Renal cortex interstitium (tissue), 11 donors: ENCODE data around the gene CD82. TPM values are rescaled to one million over a fixed set of nuclear protein-coding genes. Genes with fewer than 3 reads are reported as not detected.
"Not testable (repeated sequence)": the region's sequence is repeated elsewhere in the genome, so short reads cannot be mapped to it uniquely, and the experiment has no call there.

ENCODE experiments used
- DNase-seq, 11 donors: peaks; one replicate each; pipeline ENCODE4 v3.0.0-alpha.2; 2013; ENCODE audit warnings: low read depth in 9 of 11, low spot score in 4 of 11; ENCODE audit errors: extremely low read depth in 1 of 11
- polyA plus RNA-seq, 3 donors: library from polyadenylated mRNA; unstranded; fragments of 120-200 nt; gene quantifications; one replicate each; pipeline ENCODE4 v1.2.1, GENCODE V29; 2013; ENCODE audit not compliant: insufficient read length in 3 of 3

Gene CD82
- polyA plus RNA-seq, 3 donors = 7.8 to 15.0 (median 13.8) TPM

GRCh38 chr11:44551456-44552139 is 13.9 kb upstream of the CD82 start:
- no peak for DNase-seq

GRCh38 chr11:44555031-44555800 is 10.2 kb upstream of the CD82 start:
- DNase-seq = no peak

GRCh38 chr11:44556735-44557409 is 8.6 kb upstream of the CD82 start:
- DNase-seq = peak in 6 of 11 donors; percentile 31 to 56 (median 48)

- DNase-seq = no peak
Observed at GRCh38 chr11:44557464-44557863, 8.0 kb upstream of the CD82 start.

GRCh38 chr11:44559207-44559939 is 6.1 kb upstream of the CD82 start:
- no peak for DNase-seq

- DNase-seq = not testable (repeated sequence)
Observed at GRCh38 chr11:44559940-44560300, 5.5 kb upstream of the CD82 start.

GRCh38 chr11:44561275-44561805 is 4.1 kb upstream of the CD82 start:
- DNase-seq = no peak

- DNase-seq = no peak
Observed at GRCh38 chr11:44561964-44562734, 3.3 kb upstream of the CD82 start.

- peak in 1 of 11 donors; percentile 21 for DNase-seq
Observed at GRCh38 chr11:44562845-44563460, 2.5 kb upstream of the CD82 start.

GRCh38 chr11:44563711-44564110 is 1.8 kb upstream of the CD82 start:
- no peak for DNase-seq

- DNase-seq = no peak
Observed at GRCh38 chr11:44564166-44564565, 1.3 kb upstream of the CD82 start.

GRCh38 chr11:44564670-44565210 is 723 bp upstream of the CD82 start:
- peak in 1 of 11 donors; percentile 39 for DNase-seq

GRCh38 chr11:44565953-44566949 is 788 bp downstream of the CD82 start:
- DNase-seq = no peak

- no peak for DNase-seq
Observed at GRCh38 chr11:44566952-44567875, 1.8 kb downstream of the CD82 start.

GRCh38 chr11:44567876-44568256 is 2.4 kb downstream of the CD82 start:
- no peak for DNase-seq

GRCh38 chr11:44568331-44568657 is 2.8 kb downstream of the CD82 start:
- no peak for DNase-seq
